Measurements from ENCODE around the gene GBF1. TPM values are rescaled to one million over a fixed set of nuclear protein-coding genes. Genes with fewer than 3 reads are reported as not detected.

The GBF1 gene
- total and polyA plus RNA-seq, 2 of the 13 experiments (the other 11 are each of a cell fraction or from before 2014, with no cell fraction given): 17.1 to 21.9 TPM

DNA sequence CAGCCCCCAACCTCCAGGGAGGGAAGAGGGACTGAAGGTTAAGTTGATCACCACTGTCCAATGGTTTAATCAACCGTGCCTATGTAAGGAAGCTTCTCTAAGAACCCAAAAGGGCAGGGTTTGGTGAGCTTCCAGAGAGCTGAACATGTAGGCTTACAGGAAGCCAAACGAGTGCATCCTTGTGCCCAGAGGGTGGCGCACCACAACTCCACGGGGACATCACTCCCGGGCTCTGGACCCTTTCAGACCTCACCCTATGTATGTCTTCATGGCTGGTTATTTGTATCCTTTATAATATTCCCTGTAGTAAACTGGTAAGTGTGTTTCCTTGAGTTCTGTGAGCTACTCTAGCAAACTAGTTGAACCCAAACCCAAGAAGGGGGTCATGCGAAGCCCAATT is 138.7 kb downstream of the GBF1 start (continued):
- TF ChIP-seq, protein P1, sequence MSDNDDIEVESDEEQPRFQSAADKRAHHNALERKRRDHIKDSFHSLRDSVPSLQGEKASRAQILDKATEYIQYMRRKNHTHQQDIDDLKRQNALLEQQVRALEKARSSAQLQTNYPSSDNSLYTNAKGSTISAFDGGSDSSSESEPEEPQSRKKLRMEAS (IDR thresholded peaks at IDR 0.05): no peak
- TF ChIP-seq RARA (CRISPR knock-in tag; IDR thresholded peaks at IDR 0.05) (no peak), KAT7 (CRISPR knock-in tag; IDR thresholded peaks at IDR 0.05; ENCODE audit: borderline replicate concordance) (no peak), ZNF24 (IDR thresholded peaks at IDR 0.05) (no peak), BRCA1 (CRISPR knock-in tag; IDR thresholded peaks at IDR 0.05) (no peak), TGIF2 (CRISPR knock-in tag; IDR thresholded peaks at IDR 0.05) (no peak), ZNF101 (CRISPR knock-in tag; IDR thresholded peaks at IDR 0.05; ENCODE audit: borderline replicate concordance, low read depth) (no peak), DPF2 (CRISPR knock-in tag; IDR thresholded peaks at IDR 0.05; ENCODE audit: borderline replicate concordance, low read depth) (no peak), SMC3 (IDR thresholded peaks at IDR 0.05; ENCODE audit: low read length) (peak; percentile 44; the same call in 1 of the 2 replicates), STAG1 (CRISPR knock-in tag; IDR thresholded peaks at IDR 0.05) (0 out of 2 replicates have a peak, but pooled peaks have one; percentile 13), RAD21 (CRISPR knock-in tag; IDR thresholded peaks at IDR 0.05) (0 out of 2 replicates have a peak, but pooled peaks have one; percentile 14), NR1H2 (CRISPR knock-in tag; IDR thresholded peaks at IDR 0.05; ENCODE audit: borderline replicate concordance, low read depth) (no peak)
- TF ChIP-seq, protein P2, sequence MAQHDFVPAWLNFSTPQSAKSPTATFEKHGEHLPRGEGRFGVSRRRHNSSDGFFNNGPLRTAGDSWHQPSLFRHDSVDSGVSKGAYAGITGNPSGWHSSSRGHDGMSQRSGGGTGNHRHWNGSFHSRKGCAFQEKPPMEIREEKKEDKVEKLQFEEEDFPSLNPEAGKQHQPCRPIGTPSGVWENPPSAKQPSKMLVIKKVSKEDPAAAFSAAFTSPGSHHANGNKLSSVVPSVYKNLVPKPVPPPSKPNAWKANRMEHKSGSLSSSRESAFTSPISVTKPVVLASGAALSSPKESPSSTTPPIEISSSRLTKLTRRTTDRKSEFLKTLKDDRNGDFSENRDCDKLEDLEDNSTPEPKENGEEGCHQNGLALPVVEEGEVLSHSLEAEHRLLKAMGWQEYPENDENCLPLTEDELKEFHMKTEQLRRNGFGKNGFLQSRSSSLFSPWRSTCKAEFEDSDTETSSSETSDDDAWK (CRISPR knock-in tag; IDR thresholded peaks at IDR 0.05): no peak
- TF ChIP-seq, protein P3, sequence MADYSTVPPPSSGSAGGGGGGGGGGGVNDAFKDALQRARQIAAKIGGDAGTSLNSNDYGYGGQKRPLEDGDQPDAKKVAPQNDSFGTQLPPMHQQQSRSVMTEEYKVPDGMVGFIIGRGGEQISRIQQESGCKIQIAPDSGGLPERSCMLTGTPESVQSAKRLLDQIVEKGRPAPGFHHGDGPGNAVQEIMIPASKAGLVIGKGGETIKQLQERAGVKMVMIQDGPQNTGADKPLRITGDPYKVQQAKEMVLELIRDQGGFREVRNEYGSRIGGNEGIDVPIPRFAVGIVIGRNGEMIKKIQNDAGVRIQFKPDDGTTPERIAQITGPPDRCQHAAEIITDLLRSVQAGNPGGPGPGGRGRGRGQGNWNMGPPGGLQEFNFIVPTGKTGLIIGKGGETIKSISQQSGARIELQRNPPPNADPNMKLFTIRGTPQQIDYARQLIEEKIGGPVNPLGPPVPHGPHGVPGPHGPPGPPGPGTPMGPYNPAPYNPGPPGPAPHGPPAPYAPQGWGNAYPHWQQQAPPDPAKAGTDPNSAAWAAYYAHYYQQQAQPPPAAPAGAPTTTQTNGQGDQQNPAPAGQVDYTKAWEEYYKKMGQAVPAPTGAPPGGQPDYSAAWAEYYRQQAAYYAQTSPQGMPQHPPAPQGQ (CRISPR knock-in tag; IDR thresholded peaks at IDR 0.05; ENCODE audit: borderline replicate concordance): no peak
- TF ChIP-seq, protein P4, sequence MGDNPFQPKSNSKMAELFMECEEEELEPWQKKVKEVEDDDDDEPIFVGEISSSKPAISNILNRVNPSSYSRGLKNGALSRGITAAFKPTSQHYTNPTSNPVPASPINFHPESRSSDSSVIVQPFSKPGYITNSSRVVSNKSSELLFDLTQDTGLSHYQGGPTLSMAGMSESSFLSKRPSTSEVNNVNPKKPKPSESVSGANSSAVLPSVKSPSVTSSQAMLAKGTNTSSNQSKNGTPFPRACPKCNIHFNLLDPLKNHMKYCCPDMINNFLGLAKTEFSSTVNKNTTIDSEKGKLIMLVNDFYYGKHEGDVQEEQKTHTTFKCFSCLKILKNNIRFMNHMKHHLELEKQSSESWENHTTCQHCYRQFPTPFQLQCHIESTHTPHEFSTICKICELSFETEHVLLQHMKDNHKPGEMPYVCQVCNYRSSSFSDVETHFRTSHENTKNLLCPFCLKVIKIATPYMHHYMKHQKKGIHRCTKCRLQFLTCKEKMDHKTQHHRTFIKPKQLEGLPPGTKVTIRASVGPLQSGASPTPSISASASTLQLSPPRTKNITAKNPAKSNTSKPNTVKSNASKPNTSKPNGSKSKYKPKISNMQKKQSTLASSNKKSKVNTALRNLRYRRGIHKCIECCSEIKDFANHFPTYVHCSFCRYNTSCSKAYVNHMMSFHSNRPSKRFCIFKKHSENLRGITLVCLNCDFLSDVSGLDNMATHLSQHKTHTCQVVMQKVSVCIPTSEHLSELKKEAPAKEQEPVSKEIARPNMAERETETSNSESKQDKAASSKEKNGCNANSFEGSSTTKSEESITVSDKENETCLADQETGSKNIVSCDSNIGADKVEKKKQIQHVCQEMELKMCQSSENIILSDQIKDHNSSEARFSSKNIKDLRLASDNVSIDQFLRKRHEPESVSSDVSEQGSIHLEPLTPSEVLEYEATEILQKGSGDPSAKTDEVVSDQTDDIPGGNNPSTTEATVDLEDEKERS (CRISPR knock-in tag; IDR thresholded peaks at IDR 0.05): no peak
- TF ChIP-seq, protein P5, sequence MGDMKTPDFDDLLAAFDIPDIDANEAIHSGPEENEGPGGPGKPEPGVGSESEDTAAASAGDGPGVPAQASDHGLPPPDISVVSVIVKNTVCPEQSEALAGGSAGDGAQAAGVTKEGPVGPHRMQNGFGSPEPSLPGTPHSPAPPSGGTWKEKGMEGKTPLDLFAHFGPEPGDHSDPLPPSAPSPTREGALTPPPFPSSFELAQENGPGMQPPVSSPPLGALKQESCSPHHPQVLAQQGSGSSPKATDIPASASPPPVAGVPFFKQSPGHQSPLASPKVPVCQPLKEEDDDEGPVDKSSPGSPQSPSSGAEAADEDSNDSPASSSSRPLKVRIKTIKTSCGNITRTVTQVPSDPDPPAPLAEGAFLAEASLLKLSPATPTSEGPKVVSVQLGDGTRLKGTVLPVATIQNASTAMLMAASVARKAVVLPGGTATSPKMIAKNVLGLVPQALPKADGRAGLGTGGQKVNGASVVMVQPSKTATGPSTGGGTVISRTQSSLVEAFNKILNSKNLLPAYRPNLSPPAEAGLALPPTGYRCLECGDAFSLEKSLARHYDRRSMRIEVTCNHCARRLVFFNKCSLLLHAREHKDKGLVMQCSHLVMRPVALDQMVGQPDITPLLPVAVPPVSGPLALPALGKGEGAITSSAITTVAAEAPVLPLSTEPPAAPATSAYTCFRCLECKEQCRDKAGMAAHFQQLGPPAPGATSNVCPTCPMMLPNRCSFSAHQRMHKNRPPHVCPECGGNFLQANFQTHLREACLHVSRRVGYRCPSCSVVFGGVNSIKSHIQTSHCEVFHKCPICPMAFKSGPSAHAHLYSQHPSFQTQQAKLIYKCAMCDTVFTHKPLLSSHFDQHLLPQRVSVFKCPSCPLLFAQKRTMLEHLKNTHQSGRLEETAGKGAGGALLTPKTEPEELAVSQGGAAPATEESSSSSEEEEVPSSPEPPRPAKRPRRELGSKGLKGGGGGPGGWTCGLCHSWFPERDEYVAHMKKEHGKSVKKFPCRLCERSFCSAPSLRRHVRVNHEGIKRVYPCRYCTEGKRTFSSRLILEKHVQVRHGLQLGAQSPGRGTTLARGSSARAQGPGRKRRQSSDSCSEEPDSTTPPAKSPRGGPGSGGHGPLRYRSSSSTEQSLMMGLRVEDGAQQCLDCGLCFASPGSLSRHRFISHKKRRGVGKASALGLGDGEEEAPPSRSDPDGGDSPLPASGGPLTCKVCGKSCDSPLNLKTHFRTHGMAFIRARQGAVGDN (CRISPR knock-in tag; IDR thresholded peaks at IDR 0.05): no peak
- TF ChIP-seq, protein P6, sequence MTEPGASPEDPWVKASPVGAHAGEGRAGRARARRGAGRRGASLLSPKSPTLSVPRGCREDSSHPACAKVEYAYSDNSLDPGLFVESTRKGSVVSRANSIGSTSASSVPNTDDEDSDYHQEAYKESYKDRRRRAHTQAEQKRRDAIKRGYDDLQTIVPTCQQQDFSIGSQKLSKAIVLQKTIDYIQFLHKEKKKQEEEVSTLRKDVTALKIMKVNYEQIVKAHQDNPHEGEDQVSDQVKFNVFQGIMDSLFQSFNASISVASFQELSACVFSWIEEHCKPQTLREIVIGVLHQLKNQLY (CRISPR knock-in tag; IDR thresholded peaks at IDR 0.05): no peak
- TF ChIP-seq, protein P7, sequence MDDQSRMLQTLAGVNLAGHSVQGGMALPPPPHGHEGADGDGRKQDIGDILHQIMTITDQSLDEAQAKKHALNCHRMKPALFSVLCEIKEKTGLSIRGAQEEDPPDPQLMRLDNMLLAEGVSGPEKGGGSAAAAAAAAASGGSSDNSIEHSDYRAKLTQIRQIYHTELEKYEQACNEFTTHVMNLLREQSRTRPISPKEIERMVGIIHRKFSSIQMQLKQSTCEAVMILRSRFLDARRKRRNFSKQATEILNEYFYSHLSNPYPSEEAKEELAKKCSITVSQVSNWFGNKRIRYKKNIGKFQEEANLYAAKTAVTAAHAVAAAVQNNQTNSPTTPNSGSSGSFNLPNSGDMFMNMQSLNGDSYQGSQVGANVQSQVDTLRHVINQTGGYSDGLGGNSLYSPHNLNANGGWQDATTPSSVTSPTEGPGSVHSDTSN (CRISPR knock-in tag; IDR thresholded peaks at IDR 0.05; ENCODE audit: borderline replicate concordance): no peak
